ENCODE data around the gene NPTN.
"Not testable (repeated sequence)": the region's sequence is repeated elsewhere in the genome, so short reads cannot be mapped to it uniquely, and the experiment has no call there.

The NPTN gene

GRCh38 chr15:73633111-73633990 is at the start of gene NPTN:
Gene NPTN, minus strand, starts transcription at chr15:73633389. Its CDS starts 174 bp downstream, at chr15:73633215.
- DNase-seq = peak; percentile 97

- no peak for DNase-seq
These were observed 49.5 kb upstream of the NPTN start for GRCh38 chr15:73682600-73683090.

GRCh38 chr15:73681856-73682599 is 48.8 kb upstream of the NPTN start:
- DNase-seq = no peak

GRCh38 chr15:73681063-73681462 is 47.9 kb upstream of the NPTN start:
- DNase-seq = no peak

GRCh38 chr15:73680549-73680948 is 47.4 kb upstream of the NPTN start:
- no peak for DNase-seq

- DNase-seq = no peak
These were observed 46.8 kb upstream of the NPTN start for GRCh38 chr15:73679964-73680363.

- no peak for DNase-seq
These were observed 46.0 kb upstream of the NPTN start for GRCh38 chr15:73679180-73679579.

- DNase-seq = no peak
These were observed 45.3 kb upstream of the NPTN start for GRCh38 chr15:73678498-73678897.

- no peak for DNase-seq
These were observed 44.5 kb upstream of the NPTN start for GRCh38 chr15:73677733-73678132.

GRCh38 chr15:73677146-73677607 is 44.0 kb upstream of the NPTN start:
- peak; percentile 50 for DNase-seq

GRCh38 chr15:73674587-73674986 is 41.4 kb upstream of the NPTN start:
- no peak for DNase-seq

GRCh38 chr15:73660455-73660854 is 27.3 kb upstream of the NPTN start:
- no peak for DNase-seq

- no peak for DNase-seq
These were observed 25.5 kb upstream of the NPTN start for GRCh38 chr15:73658645-73659044.

- no peak for DNase-seq
These were observed 22.5 kb upstream of the NPTN start for GRCh38 chr15:73655724-73656123.

GRCh38 chr15:73654659-73655058 is 21.5 kb upstream of the NPTN start:
- DNase-seq = no peak

- DNase-seq = no peak
These were observed 17.4 kb upstream of the NPTN start for GRCh38 chr15:73650416-73651126.

- DNase-seq = no peak
These were observed 14.8 kb upstream of the NPTN start for GRCh38 chr15:73648014-73648295.

- no peak for DNase-seq
These were observed 14.2 kb upstream of the NPTN start for GRCh38 chr15:73647259-73648013.

GRCh38 chr15:73639464-73639863 is 6.3 kb upstream of the NPTN start:
- DNase-seq = not testable (repeated sequence)

- DNase-seq = no peak
These were observed 4.3 kb upstream of the NPTN start for GRCh38 chr15:73637527-73637926.

GRCh38 chr15:73633991-73634495 is 854 bp upstream of the NPTN start:
- DNase-seq = no peak

GRCh38 chr15:73632670-73633058 is 525 bp downstream of the NPTN start:
- DNase-seq = peak; percentile 23
